ENCODE data around the gene BRI3BP.

DNA sequence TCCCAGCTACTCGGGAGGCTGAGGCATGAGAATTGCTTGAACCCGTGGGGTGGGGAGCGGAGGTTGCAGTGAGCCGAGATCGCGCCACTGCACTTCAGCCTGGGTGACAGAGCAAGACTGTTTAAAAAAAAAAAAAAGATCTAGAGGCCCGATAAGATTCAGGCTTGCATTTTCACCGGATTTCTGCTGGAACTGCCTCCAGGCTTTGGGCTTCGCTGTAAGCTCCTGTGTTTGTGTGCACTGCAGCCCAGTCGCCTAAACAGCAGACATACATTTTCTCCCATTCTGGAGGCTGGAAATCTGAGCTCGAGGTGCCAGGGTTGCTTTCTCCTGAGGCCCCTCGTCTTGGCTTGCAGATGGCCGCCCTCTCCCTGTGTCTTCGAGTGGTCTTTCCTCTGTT is 12.2 kb downstream of the BRI3BP start:
- TF ChIP-seq, protein P1, sequence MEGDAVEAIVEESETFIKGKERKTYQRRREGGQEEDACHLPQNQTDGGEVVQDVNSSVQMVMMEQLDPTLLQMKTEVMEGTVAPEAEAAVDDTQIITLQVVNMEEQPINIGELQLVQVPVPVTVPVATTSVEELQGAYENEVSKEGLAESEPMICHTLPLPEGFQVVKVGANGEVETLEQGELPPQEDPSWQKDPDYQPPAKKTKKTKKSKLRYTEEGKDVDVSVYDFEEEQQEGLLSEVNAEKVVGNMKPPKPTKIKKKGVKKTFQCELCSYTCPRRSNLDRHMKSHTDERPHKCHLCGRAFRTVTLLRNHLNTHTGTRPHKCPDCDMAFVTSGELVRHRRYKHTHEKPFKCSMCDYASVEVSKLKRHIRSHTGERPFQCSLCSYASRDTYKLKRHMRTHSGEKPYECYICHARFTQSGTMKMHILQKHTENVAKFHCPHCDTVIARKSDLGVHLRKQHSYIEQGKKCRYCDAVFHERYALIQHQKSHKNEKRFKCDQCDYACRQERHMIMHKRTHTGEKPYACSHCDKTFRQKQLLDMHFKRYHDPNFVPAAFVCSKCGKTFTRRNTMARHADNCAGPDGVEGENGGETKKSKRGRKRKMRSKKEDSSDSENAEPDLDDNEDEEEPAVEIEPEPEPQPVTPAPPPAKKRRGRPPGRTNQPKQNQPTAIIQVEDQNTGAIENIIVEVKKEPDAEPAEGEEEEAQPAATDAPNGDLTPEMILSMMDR (IDR thresholded peaks at IDR 0.05): no peak
- TF ChIP-seq POLR2A (IDR thresholded peaks at IDR 0.05): no peak

Measured in thyroid gland (tissue), 4 donors.